ENCODE results near the gene XXYLT1. TPM values are rescaled to one million over a fixed set of nuclear protein-coding genes. Genes with fewer than 3 reads are reported as not detected.

Gene XXYLT1
- polyA plus RNA-seq, 1 donor (not counting 4 experiments of a cell fraction or from before 2014, with no cell fraction given) = 11.1 TPM

GRCh38 chr3:195226900-195227447 is 44.0 kb downstream of the XXYLT1 start:
- H3K79me2 ChIP-seq (ENCODE audit: control insufficient read depth, insufficient read depth, low read length) = no peaks in the 10 kb centered on the region
- dilution Hi-C loops (cut with MboI; ENCODE audit: extremely low pct_ligation_motif_present, low sequenced_read_pairs) = no loop called here
- no peaks in the 10 kb centered on the region for H3K9me1 ChIP-seq (ENCODE audit: control insufficient read depth, extremely low read depth, insufficient read depth, low read length)
- H3K4me3 ChIP-seq (ENCODE audit: control insufficient read depth in 2 of 3, extremely low read depth in 1 of 3, insufficient read depth in 2 of 3, low read depth in 1 of 3, low read length in 3 of 3) = no peak overlapping the region
- TF ChIP-seq, protein P1, sequence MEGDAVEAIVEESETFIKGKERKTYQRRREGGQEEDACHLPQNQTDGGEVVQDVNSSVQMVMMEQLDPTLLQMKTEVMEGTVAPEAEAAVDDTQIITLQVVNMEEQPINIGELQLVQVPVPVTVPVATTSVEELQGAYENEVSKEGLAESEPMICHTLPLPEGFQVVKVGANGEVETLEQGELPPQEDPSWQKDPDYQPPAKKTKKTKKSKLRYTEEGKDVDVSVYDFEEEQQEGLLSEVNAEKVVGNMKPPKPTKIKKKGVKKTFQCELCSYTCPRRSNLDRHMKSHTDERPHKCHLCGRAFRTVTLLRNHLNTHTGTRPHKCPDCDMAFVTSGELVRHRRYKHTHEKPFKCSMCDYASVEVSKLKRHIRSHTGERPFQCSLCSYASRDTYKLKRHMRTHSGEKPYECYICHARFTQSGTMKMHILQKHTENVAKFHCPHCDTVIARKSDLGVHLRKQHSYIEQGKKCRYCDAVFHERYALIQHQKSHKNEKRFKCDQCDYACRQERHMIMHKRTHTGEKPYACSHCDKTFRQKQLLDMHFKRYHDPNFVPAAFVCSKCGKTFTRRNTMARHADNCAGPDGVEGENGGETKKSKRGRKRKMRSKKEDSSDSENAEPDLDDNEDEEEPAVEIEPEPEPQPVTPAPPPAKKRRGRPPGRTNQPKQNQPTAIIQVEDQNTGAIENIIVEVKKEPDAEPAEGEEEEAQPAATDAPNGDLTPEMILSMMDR (optimal IDR thresholded peaks at IDR 0.05 in 1 of 3, IDR thresholded peaks at IDR 0.05 in 1 of 3, conservative IDR thresholded peaks at IDR 0.05 in 1 of 3; ENCODE audit: extremely low read depth in 1 of 3, insufficient read depth in 2 of 3, low read length in 3 of 3) = peak in 2 of 3 experiments; percentile 29 to 67
- no peak for TF ChIP-seq EZH2 (IDR thresholded peaks at IDR 0.05; ENCODE audit: low read length)
- H3K9me3 ChIP-seq (ENCODE audit: control insufficient read depth, low read depth, low read length) = no peaks in the 10 kb centered on the region
- H2AFZ ChIP-seq (ENCODE audit: control insufficient read depth, low read length) = no peak overlapping the region
- H4K20me1 ChIP-seq (ENCODE audit: control insufficient read depth, extremely low read depth, insufficient read depth, low read length) = no peaks in the 10 kb centered on the region
- no peak for DNase-seq (ENCODE audit: low read depth, low spot score)
- no peak overlapping the region for H3K4me2 ChIP-seq (ENCODE audit: control insufficient read depth, extremely low read depth, insufficient read depth, low read depth, low read length)
- H3K9ac ChIP-seq (ENCODE audit: control insufficient read depth, extremely low read depth, insufficient read depth, low read length) = no peak overlapping the region
- H3K4me1 ChIP-seq (ENCODE audit: control insufficient read depth, extremely low read depth, insufficient read depth, low read length) = no peaks in the 10 kb centered on the region
- H3K27me3 ChIP-seq (ENCODE audit: control insufficient read depth, extremely low read depth, insufficient read depth, low read length) = no peaks in the 10 kb centered on the region
- no peak overlapping the region for H3K27ac ChIP-seq (ENCODE audit: control insufficient read depth, insufficient read depth, low read length)
- FAIRE-seq = no peak
- peaks cover 0 to 4% of the 10 kb centered on the region in 2 experiments for H3K36me3 ChIP-seq (ENCODE audit: control insufficient read depth in 2 of 2, extremely low read depth in 1 of 2, insufficient read depth in 2 of 2, low read length in 2 of 2)

- Histone ChIP-seq H3K9ac (ENCODE audit: control insufficient read depth, extremely low read depth, insufficient read depth, low read length) (no peak overlapping the region), H3K4me3 (ENCODE audit: control insufficient read depth in 2 of 3, extremely low read depth in 1 of 3, insufficient read depth in 2 of 3, low read depth in 1 of 3, low read length in 3 of 3) (no peak overlapping the region), H3K27ac (ENCODE audit: control insufficient read depth, insufficient read depth, low read length) (no peak overlapping the region), H3K4me1 (ENCODE audit: control insufficient read depth, extremely low read depth, insufficient read depth, low read length) (no peaks in the 10 kb centered on the region), H3K4me2 (ENCODE audit: control insufficient read depth, extremely low read depth, insufficient read depth, low read depth, low read length) (no peak overlapping the region), H3K36me3 (ENCODE audit: control insufficient read depth in 2 of 2, extremely low read depth in 1 of 2, insufficient read depth in 2 of 2, low read length in 2 of 2) (peaks cover 0 to 4% of the 10 kb centered on the region in 2 experiments), H4K20me1 (ENCODE audit: control insufficient read depth, extremely low read depth, insufficient read depth, low read length) (no peaks in the 10 kb centered on the region), H2AFZ (ENCODE audit: control insufficient read depth, low read length) (no peak overlapping the region), H3K9me3 (ENCODE audit: control insufficient read depth, low read depth, low read length) (no peaks in the 10 kb centered on the region), H3K9me1 (ENCODE audit: control insufficient read depth, extremely low read depth, insufficient read depth, low read length) (no peaks in the 10 kb centered on the region), H3K27me3 (ENCODE audit: control insufficient read depth, extremely low read depth, insufficient read depth, low read length) (no peaks in the 10 kb centered on the region), H3K79me2 (ENCODE audit: control insufficient read depth, insufficient read depth, low read length) (no peaks in the 10 kb centered on the region)
- dilution Hi-C loops (cut with MboI; ENCODE audit: extremely low pct_ligation_motif_present, low sequenced_read_pairs) = no loop called here
- no peak for DNase-seq (ENCODE audit: low read depth, low spot score)
- no peak for FAIRE-seq
- TF ChIP-seq EZH2 (IDR thresholded peaks at IDR 0.05; ENCODE audit: low read length) = no peak
- TF ChIP-seq, protein P1 (optimal IDR thresholded peaks at IDR 0.05 in 1 of 3, IDR thresholded peaks at IDR 0.05 in 1 of 3, conservative IDR thresholded peaks at IDR 0.05 in 1 of 3; ENCODE audit: extremely low read depth in 1 of 3, insufficient read depth in 2 of 3, low read length in 3 of 3) = no peak
These were observed 44.5 kb downstream of the XXYLT1 start for GRCh38 chr3:195226445-195226844.
